Nephron (organoid): ENCODE results near the gene CACNG7.
"Not testable (repeated sequence)": the region's sequence is repeated elsewhere in the genome, so short reads cannot be mapped to it uniquely, and the experiment has no call there.

ENCODE experiments used
- H3K27ac Mint-ChIP-seq, 3 experiments: 2 replicates each; pipeline ENCODE4 v1.8.0; 2020; ENCODE audit warnings: mixed read lengths in 3 of 3, mild to moderate bottlenecking in 2 of 3, moderate library complexity in 1 of 3
- H3K27me3 Mint-ChIP-seq: 2 replicates; pipeline ENCODE4 v1.8.0; 2021; ENCODE audit warnings: low read depth, mild to moderate bottlenecking, moderate library complexity, mixed read lengths
- H3K36me3 Mint-ChIP-seq: 2 replicates; pipeline ENCODE4 v1.8.0; 2020; ENCODE audit warnings: low read depth, mixed read lengths
- H3K4me1 Mint-ChIP-seq: 2 replicates; pipeline ENCODE4 v1.8.0; 2020; ENCODE audit warnings: mixed read lengths
- H3K4me3 Mint-ChIP-seq, 3 experiments: 2 replicates each; pipeline ENCODE4 v1.8.0; 2020; ENCODE audit warnings: mild to moderate bottlenecking in 3 of 3, mixed read lengths in 3 of 3, moderate library complexity in 2 of 3
- H3K9me3 Mint-ChIP-seq: 2 replicates; pipeline ENCODE4 v1.8.0; 2020; ENCODE audit warnings: mixed read lengths
- TF ChIP-seq, protein P1 (sequence below), 3 experiments: fragments of 200-600 bp; sonication (generic); IDR thresholded peaks; one replicate each; pipeline ENCODE4 v1.5.0; 2021; ENCODE audit warnings: antibody characterized with exemption in 3 of 3; ENCODE audit not compliant: unreplicated experiment in 3 of 3

The CACNG7 gene

DNA sequence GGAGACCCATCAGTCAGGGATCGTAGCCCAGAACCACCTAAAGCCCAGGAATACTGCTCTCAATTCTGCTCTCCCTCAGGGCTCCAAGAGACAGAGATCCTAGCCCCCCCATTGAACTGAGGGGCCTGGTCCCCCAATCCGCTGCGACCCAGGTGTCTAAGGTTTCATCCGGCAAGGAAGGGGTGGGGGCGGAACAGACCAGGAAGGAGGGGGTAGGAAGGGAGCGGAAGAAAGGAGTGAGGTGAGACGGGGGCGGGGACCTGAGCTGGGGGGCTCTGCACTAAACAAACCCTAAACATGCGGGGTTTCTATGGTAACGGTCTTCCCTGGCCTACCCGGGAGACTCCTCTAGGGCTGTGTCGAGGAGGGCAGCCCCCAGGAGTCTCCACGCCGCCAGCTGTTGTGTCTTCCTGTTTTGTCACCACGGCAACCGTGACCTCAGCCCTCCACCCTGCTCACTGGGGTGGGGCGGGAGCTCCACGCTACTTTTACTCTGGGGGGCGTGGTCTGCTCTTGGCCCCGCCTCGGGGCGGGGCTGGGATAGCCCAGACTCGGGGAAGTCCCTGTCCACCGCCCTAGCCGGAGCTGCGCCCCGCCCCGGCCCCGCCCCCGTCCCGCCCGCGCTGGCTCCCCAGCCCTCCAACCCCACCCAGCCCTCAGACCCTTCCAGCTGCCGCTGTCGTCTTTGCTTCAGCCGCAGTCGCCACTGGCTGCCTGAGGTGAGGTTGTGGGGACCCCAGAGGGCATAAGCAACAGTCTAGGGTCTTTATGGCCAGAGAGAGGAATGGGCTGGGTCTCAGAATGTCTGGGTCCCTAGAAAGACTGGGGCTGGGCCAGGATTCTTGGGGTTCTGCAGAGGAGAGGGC lies 41.6 kb upstream of the CACNG7 start, which contains the start of gene MYADM:
Gene MYADM (plus strand): TSS at position 659 of the 866 bp plus-strand sequence. CDS start 5,647 bp downstream, outside the sequence.
- Mint-ChIP-seq H3K4me3 (peak within 1 kb of the TSS; percentile 99 to 100 (median 100)), H3K36me3 (peaks cover 8% of the 10 kb centered on the region), H3K27me3 (no peaks in the 10 kb centered on the region), H3K27ac (peak within 1 kb of the TSS; percentile 97 to 99 (median 99)), H3K4me1 (peaks cover 28% of the 10 kb centered on the region), H3K9me3 (no peaks in the 10 kb centered on the region)
- TF ChIP-seq, protein P1, sequence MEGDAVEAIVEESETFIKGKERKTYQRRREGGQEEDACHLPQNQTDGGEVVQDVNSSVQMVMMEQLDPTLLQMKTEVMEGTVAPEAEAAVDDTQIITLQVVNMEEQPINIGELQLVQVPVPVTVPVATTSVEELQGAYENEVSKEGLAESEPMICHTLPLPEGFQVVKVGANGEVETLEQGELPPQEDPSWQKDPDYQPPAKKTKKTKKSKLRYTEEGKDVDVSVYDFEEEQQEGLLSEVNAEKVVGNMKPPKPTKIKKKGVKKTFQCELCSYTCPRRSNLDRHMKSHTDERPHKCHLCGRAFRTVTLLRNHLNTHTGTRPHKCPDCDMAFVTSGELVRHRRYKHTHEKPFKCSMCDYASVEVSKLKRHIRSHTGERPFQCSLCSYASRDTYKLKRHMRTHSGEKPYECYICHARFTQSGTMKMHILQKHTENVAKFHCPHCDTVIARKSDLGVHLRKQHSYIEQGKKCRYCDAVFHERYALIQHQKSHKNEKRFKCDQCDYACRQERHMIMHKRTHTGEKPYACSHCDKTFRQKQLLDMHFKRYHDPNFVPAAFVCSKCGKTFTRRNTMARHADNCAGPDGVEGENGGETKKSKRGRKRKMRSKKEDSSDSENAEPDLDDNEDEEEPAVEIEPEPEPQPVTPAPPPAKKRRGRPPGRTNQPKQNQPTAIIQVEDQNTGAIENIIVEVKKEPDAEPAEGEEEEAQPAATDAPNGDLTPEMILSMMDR (IDR thresholded peaks at IDR 0.05; ENCODE audit: unreplicated experiment in 3 of 3), result no peak

DNA sequence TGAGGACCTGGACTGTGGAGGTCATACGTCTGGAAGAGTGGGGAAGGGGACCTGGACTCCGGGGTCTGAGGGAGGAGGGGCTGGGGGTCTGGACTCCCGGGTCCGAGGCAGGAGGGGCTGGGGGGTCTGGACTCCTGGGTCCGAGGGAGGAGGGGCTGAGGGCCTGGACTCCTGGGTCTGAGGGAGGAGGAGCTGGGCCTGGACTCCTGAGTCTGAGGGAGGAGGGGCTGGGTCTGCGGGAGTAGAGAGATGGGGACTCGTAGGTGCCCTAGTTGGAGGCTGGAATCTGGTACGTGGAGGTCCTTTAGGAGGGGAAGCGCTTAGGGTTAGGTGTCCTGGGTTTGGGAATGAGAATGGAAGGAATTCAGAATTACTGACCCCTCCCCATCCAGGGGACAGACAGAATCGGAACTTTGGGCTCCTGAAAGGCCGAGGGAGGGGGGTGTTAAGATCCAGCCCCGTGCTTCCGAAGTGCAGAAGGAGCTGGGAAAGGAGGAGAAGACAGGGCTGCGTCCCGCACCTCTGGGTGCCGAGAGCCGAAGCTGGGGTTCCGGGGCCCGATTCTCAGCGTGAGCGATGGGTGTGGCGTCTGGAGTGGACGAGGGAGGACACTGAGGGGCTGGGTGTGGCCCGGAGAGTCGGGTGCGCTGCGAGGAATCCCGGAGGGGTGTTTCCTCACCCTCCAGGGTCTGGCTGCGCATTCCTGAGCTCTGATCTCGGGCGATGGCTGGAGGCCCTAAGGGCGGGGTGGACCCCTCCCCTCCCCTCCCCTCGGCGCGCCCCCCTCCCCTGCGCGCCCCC lies 40.8 kb upstream of the CACNG7 start:
- Mint-ChIP-seq H3K36me3 (peaks cover 13% of the 10 kb centered on the region), H3K4me1 (peaks cover 28% of the 10 kb centered on the region), H3K9me3 (no peaks in the 10 kb centered on the region), H3K4me3 (peak overlapping the region; percentile 99 to 100 (median 100)), H3K27ac (peak overlapping the region; percentile 97 to 99 (median 99)), H3K27me3 (no peaks in the 10 kb centered on the region)
- TF ChIP-seq, protein P1 (IDR thresholded peaks at IDR 0.05; ENCODE audit: unreplicated experiment in 3 of 3), result no peak

DNA sequence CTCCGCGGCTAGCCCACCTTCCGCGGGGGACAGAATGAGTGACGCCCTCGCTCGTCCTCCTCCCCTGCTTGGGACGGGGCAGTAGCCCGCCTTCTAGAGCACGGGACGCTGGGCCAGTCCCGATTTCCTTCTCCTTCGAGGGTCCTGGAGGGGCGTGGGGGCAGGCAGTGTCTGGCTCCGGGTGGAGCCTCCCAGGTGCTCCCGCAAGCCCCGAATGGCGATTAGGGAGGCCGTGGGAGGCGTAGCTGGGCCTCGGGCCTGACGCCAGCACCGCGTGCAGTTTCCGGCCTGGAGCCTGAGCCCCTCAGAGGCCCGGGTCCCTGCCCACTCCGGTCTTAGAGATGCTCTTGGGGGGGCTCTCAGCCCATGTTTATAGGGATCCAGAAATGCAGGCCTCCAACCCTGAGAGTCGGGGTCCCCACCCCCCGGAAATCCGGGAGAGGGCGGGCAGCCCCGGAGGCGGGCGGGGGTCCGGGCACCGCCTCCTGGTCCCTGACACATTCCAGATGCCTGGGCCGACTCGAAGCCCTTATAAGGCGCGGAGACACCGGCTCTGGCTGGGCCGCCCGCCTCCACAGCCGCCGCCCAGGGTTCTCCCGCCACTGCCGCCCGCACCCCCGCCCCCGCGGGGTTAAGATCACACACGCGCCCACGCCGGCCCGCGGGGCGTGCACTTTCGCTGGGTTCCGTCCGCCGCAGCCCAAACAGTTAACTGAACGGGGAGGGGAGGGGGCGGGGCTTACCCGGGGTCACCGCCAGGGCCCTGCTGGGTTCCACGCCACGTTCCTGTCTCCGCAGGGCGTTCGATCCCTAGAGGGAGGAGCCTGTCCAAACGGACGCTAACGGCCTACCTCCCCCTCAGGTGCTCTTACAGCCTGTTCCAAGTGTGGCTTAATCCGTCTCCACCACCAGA lies 39.9 kb upstream of the CACNG7 start:
- Mint-ChIP-seq H3K9me3 (no peaks in the 10 kb centered on the region), H3K4me1 (peaks cover 35% of the 10 kb centered on the region), H3K4me3 (peak overlapping the region; percentile 99 to 100 (median 100)), H3K36me3 (peaks cover 21% of the 10 kb centered on the region), H3K27ac (peak overlapping the region; percentile 44 to 99 (median 97)), H3K27me3 (no peaks in the 10 kb centered on the region)
- TF ChIP-seq, protein P1 (IDR thresholded peaks at IDR 0.05; ENCODE audit: unreplicated experiment in 3 of 3), result peak; percentile 20 to 33 (median 30)

GRCh38 chr19:53869805-53870484 lies 39.1 kb upstream of the CACNG7 start:
- Mint-ChIP-seq H3K4me3 (peak overlapping the region; percentile 99 to 100 (median 100)), H3K36me3 (peaks cover 29% of the 10 kb centered on the region), H3K4me1 (peaks cover 43% of the 10 kb centered on the region), H3K27ac (peak overlapping the region; percentile 59 to 99 (median 65))
- H3K27me3 Mint-ChIP-seq, H3K9me3 Mint-ChIP-seq: not testable (repeated sequence)

DNA sequence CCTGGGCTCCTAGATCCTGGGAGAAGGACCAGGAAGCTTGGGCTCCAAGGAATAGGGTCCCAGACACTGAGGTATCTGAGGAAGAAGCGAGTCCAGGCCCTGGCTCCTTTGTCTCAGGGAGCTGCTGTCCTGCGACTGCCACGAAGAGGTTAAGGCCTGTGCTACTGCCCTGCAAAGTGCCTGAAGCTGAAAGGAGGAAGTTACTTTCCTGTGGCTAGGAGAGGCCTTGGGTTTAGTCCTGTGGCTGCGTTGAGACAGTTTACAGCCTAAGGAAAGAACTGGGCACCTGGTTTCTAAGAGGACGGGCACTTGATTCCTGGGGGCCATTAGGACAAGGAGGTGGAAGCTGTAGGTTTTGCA lies 38.6 kb upstream of the CACNG7 start:
- Mint-ChIP-seq H3K27me3 (no peaks in the 10 kb centered on the region), H3K4me1 (peaks cover 43% of the 10 kb centered on the region), H3K9me3 (no peaks in the 10 kb centered on the region), H3K4me3 (peak overlapping the region; percentile 81 to 86 (median 83)), H3K27ac (peak overlapping the region; percentile 41 to 70 (median 65)), H3K36me3 (peaks cover 29% of the 10 kb centered on the region)
- TF ChIP-seq, protein P1 (IDR thresholded peaks at IDR 0.05; ENCODE audit: unreplicated experiment in 3 of 3), result no peak
